ENCODE results near the gene DPH7.
"Not testable (repeated sequence)": the region's sequence is repeated elsewhere in the genome, so short reads cannot be mapped to it uniquely, and the experiment has no call there.

DNA sequence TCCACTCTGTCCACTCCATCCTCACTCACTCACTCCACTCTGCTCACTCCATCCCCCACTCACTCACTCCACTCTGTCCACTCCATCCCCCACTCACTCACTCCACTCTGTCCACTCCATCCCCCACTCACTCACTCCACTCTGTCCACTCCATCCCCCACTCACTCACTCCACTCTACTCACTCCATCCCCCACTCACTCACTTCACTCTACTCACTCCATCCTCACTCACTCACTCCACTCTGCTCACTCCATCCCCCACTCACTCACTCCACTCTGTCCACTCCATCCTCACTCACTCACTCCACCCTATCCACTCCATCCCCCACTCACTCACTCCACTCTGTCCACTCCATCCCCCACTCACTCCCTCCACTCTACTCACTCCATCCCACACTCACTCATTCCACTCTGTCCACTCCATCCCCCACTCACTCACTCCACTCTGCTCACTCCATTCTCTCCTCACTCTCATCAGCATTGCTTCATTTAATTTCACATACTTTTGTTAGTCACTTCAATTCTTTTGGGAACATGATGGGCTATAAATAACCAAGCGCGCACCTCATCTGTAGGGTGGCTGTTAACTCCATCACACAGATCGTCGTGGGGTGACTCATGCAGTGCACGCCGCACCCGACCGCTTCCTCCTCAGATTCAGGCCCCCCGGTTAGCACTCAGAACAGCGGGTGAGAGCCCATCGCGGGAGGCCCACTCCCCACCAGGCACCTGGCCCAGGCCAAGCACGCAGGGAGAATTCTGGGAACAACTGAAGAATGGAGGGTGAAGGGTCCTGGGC lies 59.9 kb downstream of the DPH7 start:
- not testable (repeated sequence) for TF ChIP-seq YY1 (IDR thresholded peaks at IDR 0.05; ENCODE audit: low read depth, low read length); EP300 (IDR thresholded peaks at IDR 0.05; ENCODE audit: borderline replicate concordance in 1 of 2, low read depth in 2 of 2, low read length in 2 of 2); NRF1 (IDR thresholded peaks at IDR 0.05; ENCODE audit: low read depth, low read length); EZH2 (IDR thresholded peaks at IDR 0.05; ENCODE audit: low read depth, low read length, severe bottlenecking); RXRA (IDR thresholded peaks at IDR 0.05; ENCODE audit: insufficient read depth, low read depth, low read length); CEBPB (IDR thresholded peaks at IDR 0.05; ENCODE audit: low read depth, low read length); SP2 (IDR thresholded peaks at IDR 0.05; ENCODE audit: low read length); POLR2A (IDR thresholded peaks at IDR 0.05; ENCODE audit: control extremely low read depth in 1 of 2, low read depth in 2 of 2, low read length in 2 of 2)
- TF ChIP-seq, protein P1, sequence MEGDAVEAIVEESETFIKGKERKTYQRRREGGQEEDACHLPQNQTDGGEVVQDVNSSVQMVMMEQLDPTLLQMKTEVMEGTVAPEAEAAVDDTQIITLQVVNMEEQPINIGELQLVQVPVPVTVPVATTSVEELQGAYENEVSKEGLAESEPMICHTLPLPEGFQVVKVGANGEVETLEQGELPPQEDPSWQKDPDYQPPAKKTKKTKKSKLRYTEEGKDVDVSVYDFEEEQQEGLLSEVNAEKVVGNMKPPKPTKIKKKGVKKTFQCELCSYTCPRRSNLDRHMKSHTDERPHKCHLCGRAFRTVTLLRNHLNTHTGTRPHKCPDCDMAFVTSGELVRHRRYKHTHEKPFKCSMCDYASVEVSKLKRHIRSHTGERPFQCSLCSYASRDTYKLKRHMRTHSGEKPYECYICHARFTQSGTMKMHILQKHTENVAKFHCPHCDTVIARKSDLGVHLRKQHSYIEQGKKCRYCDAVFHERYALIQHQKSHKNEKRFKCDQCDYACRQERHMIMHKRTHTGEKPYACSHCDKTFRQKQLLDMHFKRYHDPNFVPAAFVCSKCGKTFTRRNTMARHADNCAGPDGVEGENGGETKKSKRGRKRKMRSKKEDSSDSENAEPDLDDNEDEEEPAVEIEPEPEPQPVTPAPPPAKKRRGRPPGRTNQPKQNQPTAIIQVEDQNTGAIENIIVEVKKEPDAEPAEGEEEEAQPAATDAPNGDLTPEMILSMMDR (IDR thresholded peaks at IDR 0.05; ENCODE audit: control extremely low read depth in 1 of 3, insufficient read depth in 1 of 3, low read depth in 1 of 3, low read length in 3 of 3): not testable (repeated sequence)
